GM23248 (cell line): Measurements from ENCODE around the gene LRRC59.

Experiments used
- EZH2 ChIP-seq: fragments of 200-600 bp; sonication (generic); IDR thresholded peaks from 2 replicates; pipeline ENCODE4 v1.6.1; 2018; ENCODE audit warnings: antibody characterized with exemption, mild to moderate bottlenecking; ENCODE audit not compliant: insufficient read depth, poor library complexity, severe bottlenecking
- EZH2phosphoT487 ChIP-seq: fragments of 200-600 bp; sonication (generic); IDR thresholded peaks from 2 replicates; pipeline ENCODE4 v1.6.1; 2018; ENCODE audit warnings: antibody characterized with exemption, moderate library complexity, mild to moderate bottlenecking, low read depth; ENCODE audit not compliant: insufficient read depth

GRCh38 chr17:50412188-50412732 lies 14.9 kb upstream of the LRRC59 start:
- TF ChIP-seq EZH2phosphoT487, result no peak
- no peak for TF ChIP-seq EZH2
